ENCODE data around the gene DLGAP4. TPM values are rescaled to one million over a fixed set of nuclear protein-coding genes. Genes with fewer than 3 reads are reported as not detected.

Gene DLGAP4
- total and polyA plus RNA-seq, 2 of the 8 experiments (the other 6 are each of a cell fraction or from before 2014, with no cell fraction given) = 41.2 to 57.2 TPM

- H3K4me2 ChIP-seq (ENCODE audit: insufficient read depth in 1 of 2, low read depth in 2 of 2, low read length in 2 of 2) = no peak overlapping the region
- 88% methylated on average over 2 of the region's 2 CpGs; no CpG with 5 or more reads in 1 of the 2 experiments for WGBS, 2 experiments (ENCODE audit: extremely low coverage in 1 of 2, insufficient coverage in 1 of 2, insufficient read length in 1 of 2, insufficient replicate concordance in 2 of 2, low coverage in 1 of 2, low lambda C conversion rate in 2 of 2, missing lambda C conversion rate in 1 of 2)
- H3K14ac ChIP-seq (ENCODE audit: insufficient read length) = no peak overlapping the region
- no peak overlapping the region for H3K9ac ChIP-seq (replicated peaks in 1 of 4; ENCODE audit: extremely low read depth in 1 of 4, low read depth in 3 of 4, low read length in 3 of 4)
- TF ChIP-seq NRF1 (IDR thresholded peaks at IDR 0.05; ENCODE audit: low read depth, low read length) (no peak), TAF7 (optimal IDR thresholded peaks at IDR 0.05; ENCODE audit: borderline replicate concordance, low read depth, low read length) (no peak), RAD21 (IDR thresholded peaks at IDR 0.05 in 1 of 2, conservative IDR thresholded peaks at IDR 0.05 in 1 of 2; ENCODE audit: low read depth in 2 of 2, low read length in 2 of 2) (no peak), CBX8 (IDR thresholded peaks at IDR 0.05; ENCODE audit: borderline replicate concordance, low read depth, low read length) (no peak), GTF2F1 (IDR thresholded peaks at IDR 0.05; ENCODE audit: borderline replicate concordance, low read depth, low read length) (no peak), JUN (IDR thresholded peaks at IDR 0.05; ENCODE audit: low read depth, low read length) (no peak), MAFK (IDR thresholded peaks at IDR 0.05; ENCODE audit: low read depth, low read length) (no peak), CHD1 (IDR thresholded peaks at IDR 0.05; ENCODE audit: low read depth, low read length) (no peak)
- TF ChIP-seq, protein P1, sequence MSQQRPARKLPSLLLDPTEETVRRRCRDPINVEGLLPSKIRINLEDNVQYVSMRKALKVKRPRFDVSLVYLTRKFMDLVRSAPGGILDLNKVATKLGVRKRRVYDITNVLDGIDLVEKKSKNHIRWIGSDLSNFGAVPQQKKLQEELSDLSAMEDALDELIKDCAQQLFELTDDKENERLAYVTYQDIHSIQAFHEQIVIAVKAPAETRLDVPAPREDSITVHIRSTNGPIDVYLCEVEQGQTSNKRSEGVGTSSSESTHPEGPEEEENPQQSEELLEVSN (IDR thresholded peaks at IDR 0.05) = no peak
- TF ChIP-seq, protein P2, sequence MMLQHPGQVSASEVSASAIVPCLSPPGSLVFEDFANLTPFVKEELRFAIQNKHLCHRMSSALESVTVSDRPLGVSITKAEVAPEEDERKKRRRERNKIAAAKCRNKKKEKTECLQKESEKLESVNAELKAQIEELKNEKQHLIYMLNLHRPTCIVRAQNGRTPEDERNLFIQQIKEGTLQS (IDR thresholded peaks at IDR 0.05; ENCODE audit: insufficient read depth, low read depth, low read length) = no peak
- peaks cover 0 to 62% of the 10 kb centered on the region in 2 experiments for H3K79me2 ChIP-seq (ENCODE audit: control insufficient read depth in 1 of 2, insufficient read depth in 2 of 2, low read length in 2 of 2)
- no peak overlapping the region for H2BK15ac ChIP-seq (ENCODE audit: low read length)
- no peak overlapping the region for H2BK12ac ChIP-seq (ENCODE audit: low read depth, low read length)
- H3K4me1 ChIP-seq (replicated peaks in 1 of 4; ENCODE audit: control insufficient read depth in 3 of 4, insufficient read depth in 4 of 4, low read length in 3 of 4) = peaks cover 0 to 6% (median 4%) of the 10 kb centered on the region in 4 experiments; a peak in 4 of 7 replicates
- CTCF ChIA-PET (ENCODE audit: partially characterized antibody) = interaction anchor here (1.2 to 3.3 kb wide), 8 partner anchors 7 to 160 kb away, joined by 3 to 22 read pairs (median 8); no protein-coding TSS in a partner anchor
- H3K27ac ChIP-seq (ENCODE audit: low read depth, low read length) = no peak overlapping the region
- H3K9me3 ChIP-seq (ENCODE audit: insufficient read depth in 2 of 2, low read depth in 1 of 2, low read length in 1 of 2) = no peaks in the 10 kb centered on the region
- H4K8ac ChIP-seq (ENCODE audit: extremely low read depth, insufficient read depth, low read length) = no peak overlapping the region
- no peak overlapping the region for H3K18ac ChIP-seq (ENCODE audit: extremely low read depth, low read length)
- H3K56ac ChIP-seq (replicated peaks; ENCODE audit: insufficient read length, low read depth, low read length) = no peak overlapping the region
- POLR2A ChIA-PET (ENCODE audit: partially characterized antibody) = interaction anchor here (1.2 to 2.7 kb wide), 7 partner anchors 9 to 59 kb away, joined by 3 to 11 read pairs (median 4); no protein-coding TSS in a partner anchor
- H3K79me1 ChIP-seq (ENCODE audit: low read depth, low read length) = peaks cover 22% of the 10 kb centered on the region
- H2AK5ac ChIP-seq (ENCODE audit: low read depth, low read length) = no peak overlapping the region
- H4K20me1 ChIP-seq (replicated peaks in 1 of 2; ENCODE audit: control insufficient read depth in 1 of 2, insufficient read depth in 2 of 2, low read length in 2 of 2) = peaks cover 15 to 34% of the 10 kb centered on the region in 2 experiments
- H4K91ac ChIP-seq (replicated peaks; ENCODE audit: insufficient read length, low read length) = no peak overlapping the region
- H2BK120ac ChIP-seq (replicated peaks; ENCODE audit: low read depth, low read length) = no peak overlapping the region
- no peak for FAIRE-seq
- DNase-seq (ENCODE audit: low read depth in 1 of 2, low spot score in 2 of 2) = no peak
- H3K23ac ChIP-seq (ENCODE audit: insufficient read length) = no peak overlapping the region
- H2BK5ac ChIP-seq (ENCODE audit: low read depth, low read length) = no peak overlapping the region
- H3K36me3 ChIP-seq (ENCODE audit: control insufficient read depth in 2 of 4, insufficient read depth in 4 of 4, low read length in 3 of 4) = no peaks in the 10 kb centered on the region
- H2BK20ac ChIP-seq (ENCODE audit: low read length) = no peak overlapping the region
- H2AFZ ChIP-seq (ENCODE audit: low read length) = no peak overlapping the region
- no peaks in the 10 kb centered on the region for H3K23me2 ChIP-seq (ENCODE audit: low read depth, low read length)
- no peak overlapping the region for H3K4me3 ChIP-seq (ENCODE audit: extremely low read depth in 1 of 4, insufficient read depth in 2 of 4, low read depth in 3 of 4, low read length in 4 of 4)
- no peaks in the 10 kb centered on the region for H3K27me3 ChIP-seq (replicated peaks in 1 of 4; ENCODE audit: control insufficient read depth in 3 of 4, extremely low read depth in 1 of 4, insufficient read depth in 3 of 4, low read length in 3 of 4)
- no peak overlapping the region for H3K4ac ChIP-seq (replicated peaks; ENCODE audit: insufficient read length, low read depth, low read length)
- no peak overlapping the region for H4K5ac ChIP-seq (ENCODE audit: insufficient read length, low read depth, low read length)
These were observed 167.0 kb downstream of the DLGAP4 start for GRCh38 chr20:36473164-36473563.

Data from H1 (cell line).